ENCODE results near the gene TATDN2. TPM values are rescaled to one million over a fixed set of nuclear protein-coding genes. Genes with fewer than 3 reads are reported as not detected.
A peak's percentile ranks its signal among the peaks of the same experiment; 100 is the strongest.

Gene TATDN2
- total and polyA plus RNA-seq, 9 of the 15 experiments (the other 6 are each of a cell fraction or from before 2014, with no cell fraction given) = 5.2 to 44.7 (median 25.8) TPM

- TF ChIP-seq RAD21 (CRISPR knock-in tag; conservative IDR thresholded peaks at IDR 0.05 in 1 of 2, IDR thresholded peaks at IDR 0.05 in 1 of 2) = peak in 1 of 2 experiments; percentile 51; a peak in 2 of 4 replicates
- TF ChIP-seq FOXK1 (CRISPR knock-in tag; IDR thresholded peaks at IDR 0.05; ENCODE audit: borderline replicate concordance) = no peak
- TF ChIP-seq EGR1 (conservative IDR thresholded peaks at IDR 0.05) = peak; percentile 96
- 0 out of 2 replicates have a peak, but pooled peaks have one; percentile 32 for TF ChIP-seq DPF2 (IDR thresholded peaks at IDR 0.05)
- no peak for TF ChIP-seq ZNF584 (CRISPR knock-in tag; IDR thresholded peaks at IDR 0.05; ENCODE audit: low read depth)
- 0 out of 2 replicates have a peak, but pooled peaks have one; percentile 4 for TF ChIP-seq REST (IDR thresholded peaks at IDR 0.05; ENCODE audit: borderline replicate concordance)
- no peak for TF ChIP-seq REST (CRISPR knock-in tag; IDR thresholded peaks at IDR 0.05; ENCODE audit: low read depth)
- peak; percentile 20; the same call in 1 of the 2 replicates for TF ChIP-seq HDGF (IDR thresholded peaks at IDR 0.05)
- no peak for TF ChIP-seq MYBL2 (IDR thresholded peaks at IDR 0.05; ENCODE audit: low read depth)
- no peak for TF ChIP-seq MYBL2 (CRISPR knock-in tag; IDR thresholded peaks at IDR 0.05; ENCODE audit: borderline replicate concordance)
Measured at GRCh38 chr3:10263646-10264363, 15.5 kb downstream of the TATDN2 start (continued).

Data from K562 (cell line).